Measurements from ENCODE around the gene NLGN1. TPM values are rescaled to one million over a fixed set of nuclear protein-coding genes. Genes with fewer than 3 reads are reported as not detected.

The NLGN1 gene
- polyA plus RNA-seq, 1 donor from 2014 or later: 2.7 TPM

GRCh38 chr3:174002543-174002942, 605.0 kb downstream of the NLGN1 start:
- H4K20me1 ChIP-seq (ENCODE audit: insufficient read depth): no peaks in the 10 kb centered on the region
- no peaks in the 10 kb centered on the region for H3K36me3 ChIP-seq (ENCODE audit: insufficient read depth, low read length)
- no peaks in the 10 kb centered on the region for H3K27me3 ChIP-seq (ENCODE audit: insufficient read depth, low read depth, low read length)
- H3K9me2 ChIP-seq (ENCODE audit: insufficient read depth, low read length): no peaks in the 10 kb centered on the region
- no peak overlapping the region for H3K4me3 ChIP-seq (ENCODE audit: low read length)
- H3K27ac ChIP-seq (ENCODE audit: low read length): no peak overlapping the region
- no peaks in the 10 kb centered on the region for H3K79me2 ChIP-seq (replicated peaks; ENCODE audit: insufficient read depth, low read length)
- TF ChIP-seq MXI1 (conservative IDR thresholded peaks at IDR 0.05; ENCODE audit: poor library complexity, severe bottlenecking): no peak
- TF ChIP-seq EP300 (conservative IDR thresholded peaks at IDR 0.05; ENCODE audit: poor library complexity, severe bottlenecking): no peak
- TF ChIP-seq EZH2 (IDR thresholded peaks at IDR 0.05; ENCODE audit: borderline replicate concordance, insufficient read depth, low read length, poor library complexity, severe bottlenecking): no peak
- no peak for TF ChIP-seq RAD21 (conservative IDR thresholded peaks at IDR 0.05)
- no peak overlapping the region for H3K9ac ChIP-seq (ENCODE audit: low read length)
- no peaks in the 10 kb centered on the region for H3F3A ChIP-seq (ENCODE audit: insufficient read depth, low read length, poor library complexity, severe bottlenecking)
- no peak overlapping the region for H2AFZ ChIP-seq (ENCODE audit: low read depth, low read length)
- H3K9me3 ChIP-seq (ENCODE audit: low read length): no peaks in the 10 kb centered on the region
- H3K4me2 ChIP-seq (ENCODE audit: low read length): no peak overlapping the region

DNA sequence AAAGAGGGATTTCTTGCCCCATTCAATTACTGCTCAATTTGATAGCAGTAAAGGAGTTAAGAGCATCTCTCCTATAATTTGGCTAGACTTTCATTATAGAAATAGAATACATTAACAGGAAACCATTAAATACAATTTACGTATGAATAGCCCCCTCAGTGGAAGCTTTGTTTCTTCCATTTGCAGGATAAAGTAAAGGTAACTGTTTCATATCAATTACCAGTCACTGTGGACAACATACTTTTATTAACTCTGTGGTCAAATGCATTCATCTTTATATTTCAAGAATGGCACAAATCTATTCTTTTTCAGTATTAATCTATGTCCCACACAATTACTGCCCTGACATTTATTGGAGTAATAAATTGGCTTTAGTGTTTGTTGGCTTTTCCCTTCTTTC, 613.4 kb downstream of the NLGN1 start:
- H3K36me3 ChIP-seq (ENCODE audit: insufficient read depth, low read length): no peaks in the 10 kb centered on the region
- no peak overlapping the region for H3K4me3 ChIP-seq (ENCODE audit: low read length)
- no peak for TF ChIP-seq TAF1 (IDR thresholded peaks at IDR 0.05; ENCODE audit: low read depth)
- no peak for TF ChIP-seq SMC3 (conservative IDR thresholded peaks at IDR 0.05; ENCODE audit: poor library complexity)
- no peak for TF ChIP-seq REST (IDR thresholded peaks at IDR 0.05; ENCODE audit: borderline replicate concordance)
- no peak for TF ChIP-seq EZH2 (IDR thresholded peaks at IDR 0.05; ENCODE audit: borderline replicate concordance, insufficient read depth, low read length, poor library complexity, severe bottlenecking)
- no peak for TF ChIP-seq MXI1 (conservative IDR thresholded peaks at IDR 0.05; ENCODE audit: poor library complexity, severe bottlenecking)
- TF ChIP-seq RAD21 (conservative IDR thresholded peaks at IDR 0.05): no peak
- no peak for TF ChIP-seq CTCF (IDR thresholded peaks at IDR 0.05; ENCODE audit: poor library complexity, severe bottlenecking)
- no peak for TF ChIP-seq POLR2AphosphoS5 (IDR thresholded peaks at IDR 0.05)
- no peak for TF ChIP-seq EP300 (conservative IDR thresholded peaks at IDR 0.05; ENCODE audit: poor library complexity, severe bottlenecking)
- no peak overlapping the region for H3K4me2 ChIP-seq (ENCODE audit: low read length)
- no peaks in the 10 kb centered on the region for H3K27me3 ChIP-seq (ENCODE audit: insufficient read depth, low read depth, low read length)
- H3K9me3 ChIP-seq (ENCODE audit: low read length): no peaks in the 10 kb centered on the region
- H3K27ac ChIP-seq (ENCODE audit: low read length): no peak overlapping the region
- no peaks in the 10 kb centered on the region for H3K9me2 ChIP-seq (ENCODE audit: insufficient read depth, low read length)
- no peaks in the 10 kb centered on the region for H4K20me1 ChIP-seq (ENCODE audit: insufficient read depth)
- H3K9ac ChIP-seq (ENCODE audit: low read length): no peak overlapping the region
- no peak overlapping the region for H2AFZ ChIP-seq (ENCODE audit: low read depth, low read length)
- H3F3A ChIP-seq (ENCODE audit: insufficient read depth, low read length, poor library complexity, severe bottlenecking): no peaks in the 10 kb centered on the region
- H3K79me2 ChIP-seq (replicated peaks; ENCODE audit: insufficient read depth, low read length): no peaks in the 10 kb centered on the region

Data from neural cell (in vitro differentiated cells).